ENCODE measurements around the gene CANT1.

Gene CANT1

GRCh38 chr17:79008666-79009387 lies 737 bp downstream of the CANT1 start:
- no peak for DNase-seq (ENCODE audit: low read depth in 2 of 2)

GRCh38 chr17:79007504-79008381 lies 1.8 kb downstream of the CANT1 start:
- no peak for DNase-seq (ENCODE audit: low read depth in 2 of 2)

- no peak for DNase-seq (ENCODE audit: low read depth in 2 of 2)
These were observed 2.6 kb downstream of the CANT1 start for GRCh38 chr17:79006794-79007503.

- no peak for DNase-seq (ENCODE audit: low read depth in 2 of 2)
These were observed 3.5 kb downstream of the CANT1 start for GRCh38 chr17:79006046-79006445.

- DNase-seq (ENCODE audit: low read depth in 2 of 2): no peak
These were observed 4.3 kb downstream of the CANT1 start for GRCh38 chr17:79005063-79005861.

GRCh38 chr17:79003661-79004411 lies 5.7 kb downstream of the CANT1 start:
- no peak for DNase-seq (ENCODE audit: low read depth in 2 of 2)

GRCh38 chr17:79002796-79003593 lies 6.6 kb downstream of the CANT1 start:
- no peak for DNase-seq (ENCODE audit: low read depth in 2 of 2)

GRCh38 chr17:79002291-79002690 lies 7.3 kb downstream of the CANT1 start:
- DNase-seq (ENCODE audit: low read depth in 2 of 2): no peak

GRCh38 chr17:79001190-79002020 lies 8.2 kb downstream of the CANT1 start:
- no peak for DNase-seq (ENCODE audit: low read depth in 2 of 2)

GRCh38 chr17:79000396-79001189 lies 9.0 kb downstream of the CANT1 start:
- no peak for DNase-seq (ENCODE audit: low read depth in 2 of 2)

GRCh38 chr17:78999947-79000395 lies 9.6 kb downstream of the CANT1 start:
- no peak for DNase-seq (ENCODE audit: low read depth in 2 of 2)

- no peak for DNase-seq (ENCODE audit: low read depth in 2 of 2)
These were observed 10.4 kb downstream of the CANT1 start for GRCh38 chr17:78999056-78999768.

GRCh38 chr17:78998311-78999055 lies 11.1 kb downstream of the CANT1 start:
- DNase-seq (ENCODE audit: low read depth in 2 of 2): no peak

GRCh38 chr17:78997881-78998280 lies 11.7 kb downstream of the CANT1 start:
- no peak for DNase-seq (ENCODE audit: low read depth in 2 of 2)

- DNase-seq (ENCODE audit: low read depth in 2 of 2): no peak
These were observed 12.3 kb downstream of the CANT1 start for GRCh38 chr17:78997231-78997741.

- DNase-seq (ENCODE audit: low read depth in 2 of 2): no peak
These were observed 12.8 kb downstream of the CANT1 start for GRCh38 chr17:78996781-78997201.

Data from stimulated activated CD4-positive, alpha-beta T cell treated with anti-CD3 and anti-CD28 coated beads, Interleukin-1b, Interleukin-23, amount 100 ng/mL, for 1 hour (primary cell).